ENCODE data around the gene CDH22. TPM values are rescaled to one million over a fixed set of nuclear protein-coding genes. Genes with fewer than 3 reads are reported as not detected.

The CDH22 gene
- total RNA-seq, 2 donors from 2014 or later, result 0.22 to 0.77 TPM

GRCh38 chr20:46261456-46262253, 46.6 kb downstream of the CDH22 start:
- WGBS, 2 experiments (ENCODE audit: insufficient coverage in 1 of 2, insufficient read length in 1 of 2), result 81 to 83% methylated on average over 4 to 12 of the region's 12 CpGs
- Mint-ChIP-seq H3K27me3 (ENCODE audit: insufficient read depth) (peaks cover 16% of the 10 kb centered on the region), H3K4me1 (no peaks in the 10 kb centered on the region), H3K36me3 (ENCODE audit: low read depth) (no peaks in the 10 kb centered on the region), H3K9me3 (no peaks in the 10 kb centered on the region), H3K4me3 (no peak overlapping the region), H3K27ac (no peak overlapping the region)
- Histone ChIP-seq H3K36me3 (ENCODE audit: control insufficient read depth, insufficient read depth, low read length) (no peaks in the 10 kb centered on the region), H3K9ac (ENCODE audit: extremely low read depth, low read length, poor library complexity, severe bottlenecking) (no peak overlapping the region), H3K4me3 (ENCODE audit: low read length) (no peak overlapping the region), H3K4me1 (ENCODE audit: control insufficient read depth, insufficient read depth, low read length) (no peaks in the 10 kb centered on the region), H3K27me3 (ENCODE audit: control insufficient read depth, insufficient read depth, low read length, poor library complexity, severe bottlenecking) (peaks cover 7% of the 10 kb centered on the region), H3K9me3 (ENCODE audit: control insufficient read depth, low read length) (no peaks in the 10 kb centered on the region), H3K27ac (ENCODE audit: low read depth, low read length) (no peak overlapping the region)
- TF ChIP-seq CTCF (conservative IDR thresholded peaks at IDR 0.05), result no peak
- DNase-seq, result no peak

DNA sequence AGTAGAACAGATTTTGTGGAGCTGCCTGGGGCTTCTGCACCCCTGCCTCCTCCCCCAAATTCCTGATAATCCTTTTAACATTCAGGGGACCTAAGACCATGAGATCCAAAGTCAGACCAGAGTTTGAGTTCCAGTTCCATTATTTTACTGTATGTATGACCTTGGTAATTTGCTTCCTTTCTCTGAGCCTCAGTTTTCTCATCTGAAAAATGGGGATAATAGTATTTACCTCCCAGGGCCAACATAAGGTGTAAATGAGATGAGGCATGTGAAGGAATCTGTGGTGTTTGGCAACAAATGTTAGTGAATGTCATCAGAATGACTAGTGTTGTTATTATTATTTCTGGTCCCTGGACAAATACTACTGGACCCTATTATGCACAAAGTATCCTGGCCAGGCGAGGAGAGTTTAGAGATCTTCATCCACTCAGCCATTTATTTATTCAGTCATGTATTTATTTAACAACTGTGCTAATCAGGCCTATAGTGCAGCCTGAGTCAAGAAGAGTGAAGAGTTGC, 47.3 kb downstream of the CDH22 start:
- 90% methylated on average over 1 of the region's 1 CpG; no CpG with 5 or more reads in 1 of the 2 experiments for WGBS, 2 experiments (ENCODE audit: insufficient coverage in 1 of 2, insufficient read length in 1 of 2)
- H3K27me3 Mint-ChIP-seq (ENCODE audit: insufficient read depth), result peaks cover 16% of the 10 kb centered on the region
- no peak for TF ChIP-seq CTCF (conservative IDR thresholded peaks at IDR 0.05)

DNA sequence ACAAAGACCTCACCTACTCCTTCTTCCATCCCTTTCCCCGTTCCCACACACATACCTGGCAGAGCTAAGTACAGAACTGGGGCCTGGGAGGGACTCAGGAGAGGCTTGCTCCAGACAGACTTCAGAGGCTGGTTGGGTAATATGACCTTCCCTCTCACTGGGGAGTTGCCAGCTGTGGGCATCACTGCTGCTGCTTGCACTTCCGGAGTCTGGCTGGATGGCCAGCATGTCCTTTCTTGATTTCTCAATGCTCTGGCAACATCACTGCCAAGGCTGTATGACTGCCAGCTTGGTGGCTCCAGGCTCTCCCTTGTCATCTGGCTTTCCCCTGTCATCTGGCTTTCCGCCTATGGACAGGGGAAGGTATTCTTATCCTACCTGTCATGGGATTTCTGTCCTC, 47.8 kb downstream of the CDH22 start:
- Histone ChIP-seq H3K4me1 (ENCODE audit: control insufficient read depth, insufficient read depth, low read length) (no peaks in the 10 kb centered on the region), H3K36me3 (ENCODE audit: control insufficient read depth, insufficient read depth, low read length) (no peaks in the 10 kb centered on the region), H3K9me3 (ENCODE audit: control insufficient read depth, low read length) (no peaks in the 10 kb centered on the region), H3K27me3 (ENCODE audit: control insufficient read depth, insufficient read depth, low read length, poor library complexity, severe bottlenecking) (peaks cover 7% of the 10 kb centered on the region), H3K27ac (ENCODE audit: low read depth, low read length) (no peak overlapping the region), H3K9ac (ENCODE audit: extremely low read depth, low read length, poor library complexity, severe bottlenecking) (no peak overlapping the region), H3K4me3 (ENCODE audit: low read length) (no peak overlapping the region)
- no peak for DNase-seq
- TF ChIP-seq CTCF (conservative IDR thresholded peaks at IDR 0.05), result no peak
- Mint-ChIP-seq H3K27ac (no peak overlapping the region), H3K36me3 (ENCODE audit: low read depth) (no peaks in the 10 kb centered on the region), H3K27me3 (ENCODE audit: insufficient read depth) (peaks cover 16% of the 10 kb centered on the region), H3K9me3 (no peaks in the 10 kb centered on the region), H3K4me3 (no peak overlapping the region), H3K4me1 (no peaks in the 10 kb centered on the region)
- 92 to 95% methylated on average over 1 to 3 of the region's 3 CpGs for WGBS, 2 experiments (ENCODE audit: insufficient coverage in 1 of 2, insufficient read length in 1 of 2)

More for the DNA sequence above, 47.3 kb downstream of the CDH22 start:
- no peak overlapping the region for H3K27ac ChIP-seq (ENCODE audit: low read depth, low read length)
- peaks cover 7% of the 10 kb centered on the region for H3K27me3 ChIP-seq (ENCODE audit: control insufficient read depth, insufficient read depth, low read length, poor library complexity, severe bottlenecking)
- no peak overlapping the region for H3K27ac Mint-ChIP-seq
- H3K4me1 ChIP-seq (ENCODE audit: control insufficient read depth, insufficient read depth, low read length), result no peaks in the 10 kb centered on the region
- no peak for DNase-seq
- H3K4me3 Mint-ChIP-seq, result no peak overlapping the region
- H3K4me3 ChIP-seq (ENCODE audit: low read length), result no peak overlapping the region
- H3K36me3 Mint-ChIP-seq (ENCODE audit: low read depth), result no peaks in the 10 kb centered on the region
- H3K9me3 Mint-ChIP-seq, result no peaks in the 10 kb centered on the region
- no peaks in the 10 kb centered on the region for H3K4me1 Mint-ChIP-seq
- H3K9ac ChIP-seq (ENCODE audit: extremely low read depth, low read length, poor library complexity, severe bottlenecking), result no peak overlapping the region
- no peaks in the 10 kb centered on the region for H3K9me3 ChIP-seq (ENCODE audit: control insufficient read depth, low read length)
- no peaks in the 10 kb centered on the region for H3K36me3 ChIP-seq (ENCODE audit: control insufficient read depth, insufficient read depth, low read length)
